Activated gamma-delta T cell treated with anti-CD3 and anti-CD28 coated beads, Interleukin-2, amount 50 U/mL, for 16 hours (primary cell): ENCODE results near the gene GNA15.

Experiments
- DNase-seq: peaks from one replicate; pipeline ENCODE4 v3.0.0-alpha.2; 2020; ENCODE audit warnings: low read depth

GNA15 gene

DNA sequence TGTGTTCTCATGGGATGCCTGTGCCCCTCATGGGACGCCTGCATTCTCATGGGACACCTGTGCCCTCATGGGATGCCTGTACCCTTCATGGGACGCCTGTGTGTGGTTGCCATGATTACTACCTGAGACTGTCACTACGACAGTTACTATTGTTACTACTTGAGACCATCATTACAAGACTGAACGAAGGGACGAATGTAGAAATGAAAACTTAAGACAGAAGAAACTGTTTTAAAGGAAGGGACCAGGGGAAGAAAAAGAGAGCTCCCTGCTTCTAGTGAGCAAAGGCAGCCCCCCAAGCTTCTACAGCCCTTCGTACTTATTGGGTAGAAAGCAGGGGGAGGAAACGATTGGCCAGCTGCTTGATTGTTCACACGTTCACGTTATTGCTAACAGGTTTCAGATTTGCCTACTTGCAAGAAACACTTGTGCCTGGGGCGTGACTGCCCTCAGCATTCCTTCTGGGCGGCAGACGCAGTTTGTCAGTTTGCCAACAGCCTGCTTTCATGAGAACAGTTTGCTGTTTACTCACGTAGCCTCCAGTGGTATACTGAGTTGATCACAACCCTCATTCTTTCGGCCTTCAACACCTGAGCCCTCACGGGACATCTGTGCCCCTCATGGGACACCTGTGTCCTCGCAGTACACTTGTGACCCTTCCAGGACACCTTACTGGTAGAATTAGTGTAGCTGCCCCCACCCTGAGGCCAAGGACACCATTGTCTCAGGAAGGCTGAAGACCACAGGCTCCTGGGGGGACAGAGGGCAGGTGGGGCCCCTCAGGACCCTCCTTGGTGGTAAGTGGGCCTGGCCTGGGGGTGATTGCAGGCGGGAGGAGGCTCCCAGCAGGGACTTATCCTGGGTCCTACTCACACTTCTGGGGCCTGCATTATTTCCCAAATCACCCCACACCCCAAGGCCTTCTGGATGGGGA is 40.2 kb downstream of the GNA15 start:
- no peak for DNase-seq

DNA sequence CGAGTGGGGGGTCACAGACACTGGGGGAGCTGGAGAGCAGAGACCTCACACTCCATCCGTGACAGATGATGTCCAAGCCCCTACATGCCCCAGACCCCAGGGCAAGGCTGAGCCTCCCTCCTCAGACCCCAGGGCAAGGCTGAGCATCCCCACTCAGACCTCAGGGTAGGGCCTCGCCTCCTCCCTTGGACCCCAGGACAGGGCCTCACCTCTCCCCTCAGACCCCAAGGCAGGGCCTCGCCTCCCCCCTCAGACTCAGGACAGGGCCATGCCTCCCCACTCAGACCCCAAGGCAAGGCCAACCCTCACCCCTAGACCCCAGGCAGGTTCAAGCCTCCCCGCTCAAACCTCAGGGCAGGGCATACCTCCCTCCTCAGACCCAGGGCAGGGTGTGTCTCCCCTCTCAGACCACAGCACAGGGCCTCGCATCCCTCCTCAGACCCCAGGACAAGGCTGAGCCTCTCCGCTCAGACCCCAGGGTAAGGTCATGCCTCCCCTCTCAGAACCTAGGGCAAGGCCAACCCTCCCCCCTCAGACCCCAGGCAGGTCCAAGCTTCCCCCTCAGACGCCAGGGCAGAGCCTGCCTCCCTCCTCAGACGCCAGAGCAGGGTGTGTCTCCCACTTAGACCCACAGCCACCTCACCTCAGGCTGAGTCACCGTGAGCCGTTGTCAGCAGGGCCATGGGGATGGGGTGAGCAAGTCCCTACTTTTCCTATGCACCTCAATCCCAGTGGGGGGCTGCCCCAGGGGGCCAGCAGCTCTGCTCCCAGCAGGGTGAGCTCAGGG is 41.1 kb downstream of the GNA15 start:
- peak; percentile 47 for DNase-seq

DNA sequence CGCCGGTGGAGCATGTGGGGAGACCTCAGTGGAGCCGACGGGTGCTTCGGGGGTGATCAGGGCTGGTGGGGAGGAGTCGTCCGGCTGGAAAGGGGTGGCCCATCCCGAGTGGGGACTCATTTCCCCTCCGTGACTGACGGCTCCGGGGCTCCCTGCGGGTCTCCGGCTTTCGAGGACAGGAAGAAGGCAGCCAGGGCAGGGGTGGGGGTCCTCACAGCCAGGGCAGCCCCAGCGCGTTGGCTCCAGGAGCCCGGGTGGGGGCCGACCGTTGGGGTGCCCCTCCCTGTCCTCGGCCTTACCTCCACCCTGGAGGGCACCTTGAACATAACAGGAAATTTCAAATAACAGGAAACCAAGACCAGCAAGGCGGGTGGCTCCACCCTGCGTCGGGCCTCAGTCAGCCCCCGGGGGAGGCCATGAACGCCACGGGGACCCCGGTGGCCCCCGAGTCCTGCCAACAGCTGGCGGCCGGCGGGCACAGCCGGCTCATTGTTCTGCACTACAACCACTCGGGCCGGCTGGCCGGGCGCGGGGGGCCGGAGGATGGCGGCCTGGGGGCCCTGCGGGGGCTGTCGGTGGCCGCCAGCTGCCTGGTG is 42.6 kb downstream of the GNA15 start, which contains the start of gene S1PR4:
Gene S1PR4, plus strand, starts transcription at position 393 of the 596 bp plus-strand sequence. Its CDS starts 24 bp downstream, at position 417.
- DNase-seq = peak; percentile 54

DNA sequence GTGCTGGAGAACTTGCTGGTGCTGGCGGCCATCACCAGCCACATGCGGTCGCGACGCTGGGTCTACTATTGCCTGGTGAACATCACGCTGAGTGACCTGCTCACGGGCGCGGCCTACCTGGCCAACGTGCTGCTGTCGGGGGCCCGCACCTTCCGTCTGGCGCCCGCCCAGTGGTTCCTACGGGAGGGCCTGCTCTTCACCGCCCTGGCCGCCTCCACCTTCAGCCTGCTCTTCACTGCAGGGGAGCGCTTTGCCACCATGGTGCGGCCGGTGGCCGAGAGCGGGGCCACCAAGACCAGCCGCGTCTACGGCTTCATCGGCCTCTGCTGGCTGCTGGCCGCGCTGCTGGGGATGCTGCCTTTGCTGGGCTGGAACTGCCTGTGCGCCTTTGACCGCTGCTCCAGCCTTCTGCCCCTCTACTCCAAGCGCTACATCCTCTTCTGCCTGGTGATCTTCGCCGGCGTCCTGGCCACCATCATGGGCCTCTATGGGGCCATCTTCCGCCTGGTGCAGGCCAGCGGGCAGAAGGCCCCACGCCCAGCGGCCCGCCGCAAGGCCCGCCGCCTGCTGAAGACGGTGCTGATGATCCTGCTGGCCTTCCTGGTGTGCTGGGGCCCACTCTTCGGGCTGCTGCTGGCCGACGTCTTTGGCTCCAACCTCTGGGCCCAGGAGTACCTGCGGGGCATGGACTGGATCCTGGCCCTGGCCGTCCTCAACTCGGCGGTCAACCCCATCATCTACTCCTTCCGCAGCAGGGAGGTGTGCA is 43.3 kb downstream of the GNA15 start:
- DNase-seq = no peak

DNA sequence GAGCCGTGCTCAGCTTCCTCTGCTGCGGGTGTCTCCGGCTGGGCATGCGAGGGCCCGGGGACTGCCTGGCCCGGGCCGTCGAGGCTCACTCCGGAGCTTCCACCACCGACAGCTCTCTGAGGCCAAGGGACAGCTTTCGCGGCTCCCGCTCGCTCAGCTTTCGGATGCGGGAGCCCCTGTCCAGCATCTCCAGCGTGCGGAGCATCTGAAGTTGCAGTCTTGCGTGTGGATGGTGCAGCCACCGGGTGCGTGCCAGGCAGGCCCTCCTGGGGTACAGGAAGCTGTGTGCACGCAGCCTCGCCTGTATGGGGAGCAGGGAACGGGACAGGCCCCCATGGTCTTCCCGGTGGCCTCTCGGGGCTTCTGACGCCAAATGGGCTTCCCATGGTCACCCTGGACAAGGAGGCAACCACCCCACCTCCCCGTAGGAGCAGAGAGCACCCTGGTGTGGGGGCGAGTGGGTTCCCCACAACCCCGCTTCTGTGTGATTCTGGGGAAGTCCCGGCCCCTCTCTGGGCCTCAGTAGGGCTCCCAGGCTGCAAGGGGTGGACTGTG is 44.0 kb downstream of the GNA15 start:
- no peak for DNase-seq

DNA sequence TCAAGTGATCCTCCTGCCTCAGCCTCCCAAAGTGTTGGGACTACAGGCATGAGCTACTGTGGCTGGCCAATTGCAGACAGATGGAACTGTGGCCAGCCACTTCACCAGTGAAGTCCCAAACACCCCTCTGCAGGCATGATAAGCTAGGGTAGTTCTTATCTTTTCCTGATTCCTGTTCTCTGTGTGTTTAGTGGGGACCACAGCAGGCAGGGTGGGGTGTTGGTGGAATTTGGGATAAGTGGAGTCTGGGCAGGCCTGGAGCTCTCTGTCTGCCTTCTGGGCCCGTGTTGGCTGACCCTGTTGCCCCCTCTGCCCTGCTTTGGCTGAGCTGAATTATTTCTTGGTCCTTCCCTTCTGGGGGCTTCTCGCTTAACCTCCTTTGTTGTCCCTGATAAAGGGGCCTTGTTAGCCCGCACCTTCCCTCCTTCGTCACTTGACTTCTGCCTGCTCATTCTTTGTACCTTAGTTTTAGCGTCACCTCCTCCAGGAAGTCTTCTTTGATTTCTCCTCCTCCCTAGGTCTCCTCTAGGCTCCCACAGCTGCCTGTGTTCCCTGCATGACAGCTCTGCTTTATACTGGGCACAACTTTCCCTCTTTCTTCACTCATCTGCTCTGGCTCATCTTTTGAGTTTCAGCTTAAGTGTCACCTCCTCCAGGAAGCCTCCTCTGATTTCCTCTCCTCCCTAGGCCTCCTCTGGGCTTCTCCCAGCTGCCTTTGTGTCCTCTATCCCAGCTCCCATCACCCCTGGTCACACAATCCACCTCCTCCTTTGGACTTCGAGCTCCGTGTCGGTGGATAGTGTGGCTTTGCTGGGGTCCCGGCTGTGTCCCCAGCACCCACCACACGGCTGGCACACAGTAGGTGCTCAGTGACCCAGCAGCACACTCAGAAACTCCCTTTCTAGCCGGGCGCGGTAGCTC is 48.1 kb downstream of the GNA15 start:
- no peak for DNase-seq

DNA sequence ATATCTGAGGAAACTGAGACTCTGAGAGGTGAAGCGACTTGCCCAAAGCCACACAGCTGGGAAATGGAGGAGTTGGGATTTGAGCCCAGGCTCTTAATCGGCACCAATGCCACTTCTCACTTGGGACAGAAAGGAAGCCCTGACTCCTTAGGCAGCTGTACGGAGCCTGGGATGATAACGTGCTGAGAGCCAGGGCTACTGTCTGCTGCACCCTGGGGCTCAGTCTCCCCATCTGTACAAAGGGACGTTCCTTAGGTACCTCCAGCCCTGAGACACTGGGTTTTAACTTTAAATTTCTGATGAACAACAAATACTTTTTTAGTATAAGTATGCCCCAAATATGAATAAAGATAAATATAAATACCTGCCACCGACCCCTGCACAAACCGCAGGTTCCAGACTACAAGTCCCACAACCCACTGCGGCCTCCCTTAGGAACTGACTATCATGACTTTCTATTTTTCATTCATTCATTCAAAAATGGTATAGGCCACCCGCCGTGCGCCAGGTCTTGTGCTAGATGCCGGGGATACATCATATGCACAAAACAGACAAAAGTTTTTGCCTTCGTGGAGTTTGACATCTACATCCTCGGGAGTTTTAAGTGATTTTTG is 49.1 kb downstream of the GNA15 start:
- peak; percentile 52 for DNase-seq

DNA sequence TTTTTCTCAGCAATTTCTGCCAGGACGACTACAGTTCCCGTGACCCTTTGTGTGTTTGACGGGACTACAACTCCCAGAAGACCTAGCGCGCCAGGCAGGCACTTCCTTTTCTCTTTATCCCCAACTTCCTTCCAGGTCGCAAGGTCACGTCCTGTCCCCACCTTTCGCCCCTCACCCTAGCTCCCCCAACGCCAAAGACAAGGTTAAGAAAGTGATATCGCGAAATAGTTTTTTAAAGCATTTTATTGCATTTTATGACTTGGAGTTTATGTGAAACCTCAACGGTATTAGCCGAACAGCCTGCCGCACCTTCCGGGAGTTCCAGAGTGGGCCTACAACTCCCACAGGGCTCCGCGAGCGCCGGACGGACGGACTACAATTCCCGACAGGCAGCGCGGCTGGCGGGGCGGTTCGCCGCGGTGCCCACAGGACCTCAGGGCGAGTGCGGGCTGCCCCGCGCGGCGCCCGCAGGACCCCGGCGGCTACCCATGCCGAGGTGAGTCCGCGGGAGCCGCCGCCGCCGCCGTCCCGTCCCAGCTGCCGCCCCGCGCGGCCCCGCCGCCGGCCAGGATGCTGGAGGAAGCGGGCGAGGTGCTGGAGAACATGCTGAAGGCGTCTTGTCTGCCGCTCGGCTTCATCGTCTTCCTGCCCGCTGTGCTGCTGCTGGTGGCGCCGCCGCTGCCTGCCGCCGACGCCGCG is 49.8 kb downstream of the GNA15 start, which contains the start of gene NCLN:
Gene NCLN, plus strand, starts transcription at position 470 of the 699 bp plus-strand sequence. Its CDS starts 101 bp downstream, at position 571.
- DNase-seq = peak; percentile 91

DNA sequence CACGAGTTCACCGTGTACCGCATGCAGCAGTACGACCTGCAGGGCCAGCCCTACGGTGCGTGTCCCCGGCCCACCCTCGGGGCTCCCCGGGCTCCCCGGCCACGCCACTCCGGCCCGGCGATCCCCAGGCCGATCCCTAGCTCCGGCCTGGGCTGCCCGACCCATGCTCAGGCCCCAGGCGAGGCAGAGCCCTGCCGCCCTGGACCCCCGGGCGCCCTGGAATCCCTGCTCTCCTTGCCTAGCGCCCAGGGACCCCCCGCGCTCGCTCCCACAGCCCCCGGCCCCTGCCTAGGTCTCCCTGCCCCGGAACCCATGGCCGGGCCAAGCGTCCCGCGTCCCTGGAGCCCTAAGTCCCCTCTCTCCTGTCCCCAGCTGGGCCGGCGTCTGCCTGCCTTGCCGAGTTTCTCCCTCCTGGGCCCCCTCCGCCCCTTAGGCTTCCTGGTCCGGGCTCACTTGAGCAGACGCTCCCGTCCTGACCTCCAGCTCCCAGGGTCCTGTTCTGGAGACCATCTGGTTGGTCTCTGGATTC is 50.4 kb downstream of the GNA15 start:
- no peak for DNase-seq

DNA sequence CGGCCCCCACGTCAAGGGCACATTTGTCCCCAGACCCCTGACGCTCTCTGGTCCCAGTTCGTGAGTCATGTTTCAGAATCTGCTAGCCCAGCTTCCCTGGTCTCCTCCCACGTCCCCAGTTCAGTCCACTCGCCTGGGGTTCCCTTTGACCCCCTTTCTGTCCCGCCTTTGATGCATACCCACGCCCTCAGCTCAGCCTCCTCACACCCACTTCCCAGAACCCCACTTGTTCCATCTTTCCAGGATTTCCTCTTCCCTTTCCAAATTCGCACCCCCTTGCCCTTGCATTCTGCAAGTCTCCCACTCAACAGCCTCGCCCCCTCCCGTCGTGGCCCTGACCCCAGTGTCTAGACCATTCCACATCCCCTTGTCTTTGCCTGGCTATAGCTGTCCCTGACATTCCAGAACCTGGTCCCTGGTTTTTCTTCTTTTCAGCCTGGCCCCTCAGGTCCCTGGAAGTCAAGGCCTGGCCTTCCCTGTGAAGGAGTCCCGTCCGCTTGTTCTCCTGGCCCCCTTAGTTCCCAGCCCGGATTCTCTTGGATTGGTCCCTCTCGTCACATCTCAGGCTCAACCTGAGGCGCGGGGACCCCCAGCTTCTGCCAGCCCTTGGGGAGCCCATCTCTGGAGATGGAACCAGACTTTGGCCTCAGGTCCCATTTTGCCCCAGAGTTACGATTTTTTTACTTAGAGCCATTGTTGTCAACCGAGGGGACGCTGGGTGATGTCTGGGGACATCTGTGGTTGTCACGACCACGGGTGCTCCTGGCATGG is 51.2 kb downstream of the GNA15 start:
- DNase-seq = no peak

DNA sequence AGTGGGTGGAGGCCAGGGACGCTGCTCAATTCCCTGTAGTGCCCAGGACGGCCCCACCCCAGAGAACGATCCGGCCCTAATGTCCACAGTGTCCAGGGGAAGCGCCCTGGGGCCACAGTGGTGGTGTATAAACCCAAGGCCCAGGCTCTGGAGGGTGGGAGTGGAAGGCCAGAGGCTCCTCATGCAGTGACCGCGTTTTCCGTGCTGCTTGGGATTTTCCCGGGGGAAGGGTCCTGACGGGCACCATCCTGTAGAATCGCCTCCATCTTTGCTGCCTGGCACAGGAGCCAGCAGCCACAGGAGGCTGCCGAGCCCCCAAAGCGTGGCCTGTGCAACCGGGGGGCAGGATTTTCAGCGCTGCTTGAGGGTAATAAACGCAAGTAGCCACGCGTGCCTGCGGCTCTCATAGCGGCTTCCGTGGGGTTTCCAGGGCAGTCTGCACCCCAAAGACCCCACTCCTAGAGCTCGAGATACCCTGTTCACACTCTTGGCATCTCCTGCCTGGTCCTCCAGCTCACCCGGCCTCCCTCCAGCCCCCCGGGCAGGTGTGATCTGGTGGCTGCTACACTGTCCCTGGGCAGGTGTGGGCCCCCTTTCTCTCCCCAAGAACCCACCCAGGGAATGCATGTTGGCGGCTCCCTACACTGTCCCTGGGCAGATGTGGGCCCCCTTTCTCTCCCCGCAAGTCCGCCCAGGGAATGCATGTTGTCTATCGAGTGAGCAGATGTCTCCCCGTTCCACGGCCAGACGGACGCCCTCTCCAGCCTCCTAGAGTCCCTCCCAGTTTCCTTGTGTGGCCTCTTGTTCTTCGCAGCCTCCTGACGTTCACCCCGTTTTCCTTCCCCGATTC is 52.1 kb downstream of the GNA15 start:
- no peak for DNase-seq

DNA sequence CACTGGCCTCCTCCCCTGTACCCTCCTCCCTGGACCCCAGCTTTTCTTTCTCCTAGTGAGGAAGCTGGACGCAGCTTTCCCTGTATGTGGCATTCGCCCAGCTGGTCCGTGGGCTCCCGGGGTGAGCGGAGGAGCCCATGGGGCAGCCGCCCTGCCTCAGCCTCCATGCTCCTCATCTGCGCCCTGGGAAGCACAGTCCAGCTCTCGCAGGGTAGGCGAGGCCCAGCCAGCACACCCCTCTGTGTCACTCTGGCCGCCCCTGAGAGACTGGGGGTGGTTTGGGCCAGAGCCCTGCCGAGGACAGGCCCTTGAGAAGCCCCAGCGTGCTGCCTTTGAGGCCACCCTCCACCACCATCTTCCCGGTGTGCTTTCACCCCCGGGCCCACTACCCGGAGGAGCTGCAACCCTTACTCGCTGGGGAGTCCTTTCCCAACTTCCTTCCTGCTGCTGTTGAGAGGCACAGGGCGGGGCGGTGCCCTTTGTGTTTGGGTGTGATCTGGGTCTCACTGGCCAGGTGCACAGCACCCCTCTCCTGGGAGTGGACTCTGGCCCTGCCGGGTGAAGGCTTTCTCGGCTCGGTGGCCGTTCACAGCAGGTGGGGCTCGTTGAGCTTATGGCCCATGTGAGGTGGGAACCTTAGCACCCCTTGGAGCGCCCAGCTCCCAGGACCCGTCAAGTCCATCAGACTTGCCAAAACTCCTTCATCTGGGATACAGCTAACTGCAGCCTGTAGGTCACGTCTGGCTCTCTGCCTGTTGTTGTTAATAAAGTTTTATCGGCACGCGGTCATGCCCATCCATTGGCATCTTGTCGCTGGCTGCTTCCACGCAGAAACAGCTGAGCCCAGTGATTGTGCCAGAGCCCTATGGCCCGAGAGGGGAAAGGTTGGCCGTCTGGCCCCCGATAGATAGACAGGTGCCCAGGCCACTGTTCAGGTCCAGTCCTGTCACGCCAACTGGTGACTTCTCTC is 53.1 kb downstream of the GNA15 start:
- no peak for DNase-seq

DNA sequence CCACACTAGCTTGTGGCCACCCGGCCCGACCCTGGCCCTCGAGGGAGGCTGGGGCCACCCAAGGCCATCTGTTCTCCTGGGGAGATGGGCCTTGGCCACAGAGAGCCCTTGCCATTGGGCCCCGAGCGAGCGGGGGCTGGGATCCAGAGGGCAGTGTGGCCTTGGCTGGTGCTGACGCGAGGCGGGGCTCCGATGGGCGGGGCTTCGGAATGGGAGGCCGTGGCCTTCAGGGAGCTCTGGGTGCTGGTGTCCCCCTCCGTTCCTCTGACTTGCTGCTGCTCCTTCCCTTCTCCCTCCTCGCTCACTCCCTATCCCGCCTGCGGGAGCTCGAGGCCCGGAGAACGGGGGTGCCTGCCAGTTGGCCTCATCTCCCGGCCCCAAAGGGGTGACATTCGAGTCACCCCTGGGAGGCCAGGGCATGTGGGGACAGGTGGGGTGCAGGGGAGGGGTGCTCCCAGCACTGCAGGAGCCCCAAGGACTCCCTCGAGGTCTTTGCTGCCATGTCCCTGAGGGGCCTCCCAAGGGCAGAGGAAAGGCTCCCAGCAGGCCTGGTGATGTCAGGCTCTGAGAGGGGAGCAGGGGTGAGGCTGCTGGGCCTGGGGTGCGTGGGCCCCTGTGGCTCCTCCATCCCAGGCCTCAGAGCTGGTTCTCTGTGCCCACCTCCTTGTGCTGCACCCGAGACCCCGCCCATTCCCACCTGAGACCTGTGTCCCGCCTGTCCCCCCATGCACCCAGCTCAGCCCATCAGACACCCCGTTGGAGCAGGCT is 54.1 kb downstream of the GNA15 start:
- DNase-seq = no peak

DNA sequence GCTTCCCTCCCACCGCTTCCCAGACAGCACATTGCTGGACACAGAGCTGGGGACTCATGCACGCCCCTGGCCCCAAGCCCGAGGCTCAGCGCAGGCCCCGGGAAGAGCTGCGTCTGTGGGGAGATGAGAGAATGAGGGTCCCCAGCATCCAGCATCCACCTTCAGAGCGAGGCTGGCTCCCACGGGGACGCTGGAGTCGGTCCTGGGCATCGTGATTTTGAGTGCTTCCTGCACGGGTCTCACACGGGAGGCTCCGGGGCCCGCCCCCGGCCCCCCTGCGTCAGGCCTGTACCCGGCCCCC is 54.6 kb downstream of the GNA15 start:
- DNase-seq = no peak
